AG10803 (cell line): ENCODE results near the gene MDFIC.

Experiments used
- DNase-seq: peaks from one replicate; pipeline ENCODE4 v3.0.0; 2010; ENCODE audit warnings: low read depth
- H3K4me3 ChIP-seq: 2 replicates; pipeline ENCODE4 v1.5.1; 2011; ENCODE audit warnings: mild to moderate bottlenecking, low read length, control low read depth
- TF ChIP-seq, protein P1 (sequence below): conservative IDR thresholded peaks from 2 replicates; pipeline ENCODE4 v1.5.1; 2011; ENCODE audit warnings: mild to moderate bottlenecking, low read length, control low read depth, inconsistent platforms

Gene MDFIC

GRCh38 chr7:115040057-115040456 is 118.2 kb downstream of the MDFIC start:
- DNase-seq, result no peak
- TF ChIP-seq, protein P1, sequence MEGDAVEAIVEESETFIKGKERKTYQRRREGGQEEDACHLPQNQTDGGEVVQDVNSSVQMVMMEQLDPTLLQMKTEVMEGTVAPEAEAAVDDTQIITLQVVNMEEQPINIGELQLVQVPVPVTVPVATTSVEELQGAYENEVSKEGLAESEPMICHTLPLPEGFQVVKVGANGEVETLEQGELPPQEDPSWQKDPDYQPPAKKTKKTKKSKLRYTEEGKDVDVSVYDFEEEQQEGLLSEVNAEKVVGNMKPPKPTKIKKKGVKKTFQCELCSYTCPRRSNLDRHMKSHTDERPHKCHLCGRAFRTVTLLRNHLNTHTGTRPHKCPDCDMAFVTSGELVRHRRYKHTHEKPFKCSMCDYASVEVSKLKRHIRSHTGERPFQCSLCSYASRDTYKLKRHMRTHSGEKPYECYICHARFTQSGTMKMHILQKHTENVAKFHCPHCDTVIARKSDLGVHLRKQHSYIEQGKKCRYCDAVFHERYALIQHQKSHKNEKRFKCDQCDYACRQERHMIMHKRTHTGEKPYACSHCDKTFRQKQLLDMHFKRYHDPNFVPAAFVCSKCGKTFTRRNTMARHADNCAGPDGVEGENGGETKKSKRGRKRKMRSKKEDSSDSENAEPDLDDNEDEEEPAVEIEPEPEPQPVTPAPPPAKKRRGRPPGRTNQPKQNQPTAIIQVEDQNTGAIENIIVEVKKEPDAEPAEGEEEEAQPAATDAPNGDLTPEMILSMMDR, result no peak
- H3K4me3 ChIP-seq, result no peak overlapping the region

- TF ChIP-seq, protein P1, result no peak
- no peak for DNase-seq
- no peak overlapping the region for H3K4me3 ChIP-seq
These were observed 118.6 kb downstream of the MDFIC start for GRCh38 chr7:115040495-115040894.

- TF ChIP-seq, protein P1, result no peak
These were observed 120.7 kb downstream of the MDFIC start for GRCh38 chr7:115042596-115042995.

DNA sequence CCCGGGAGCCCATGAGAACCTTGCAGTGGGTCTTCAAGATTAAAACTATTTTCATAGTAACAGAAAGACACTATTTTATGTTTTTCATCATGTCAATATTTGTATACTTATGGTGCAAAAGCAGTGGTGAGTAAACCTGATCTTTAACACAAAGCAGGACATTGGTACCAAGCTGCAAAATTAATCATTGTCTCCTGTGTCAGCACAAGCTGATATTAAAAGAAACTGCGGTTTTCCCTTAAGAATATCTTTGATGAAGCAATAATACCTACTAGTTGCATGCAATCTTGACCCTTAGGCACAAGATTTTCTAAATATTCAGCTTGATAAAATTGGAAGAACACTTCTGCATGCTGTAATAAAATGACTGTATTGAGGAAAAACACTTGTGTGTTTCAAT is 121.7 kb downstream of the MDFIC start:
- TF ChIP-seq, protein P1, result no peak
- DNase-seq, result no peak
- no peak overlapping the region for H3K4me3 ChIP-seq

More at GRCh38 chr7:115042596-115042995, 120.7 kb downstream of the MDFIC start:
- DNase-seq, result no peak
- no peak overlapping the region for H3K4me3 ChIP-seq

- H3K4me3 ChIP-seq, result no peak overlapping the region
- DNase-seq, result no peak
- TF ChIP-seq, protein P1, result no peak
These were observed 122.3 kb downstream of the MDFIC start for GRCh38 chr7:115044224-115044623.

DNA sequence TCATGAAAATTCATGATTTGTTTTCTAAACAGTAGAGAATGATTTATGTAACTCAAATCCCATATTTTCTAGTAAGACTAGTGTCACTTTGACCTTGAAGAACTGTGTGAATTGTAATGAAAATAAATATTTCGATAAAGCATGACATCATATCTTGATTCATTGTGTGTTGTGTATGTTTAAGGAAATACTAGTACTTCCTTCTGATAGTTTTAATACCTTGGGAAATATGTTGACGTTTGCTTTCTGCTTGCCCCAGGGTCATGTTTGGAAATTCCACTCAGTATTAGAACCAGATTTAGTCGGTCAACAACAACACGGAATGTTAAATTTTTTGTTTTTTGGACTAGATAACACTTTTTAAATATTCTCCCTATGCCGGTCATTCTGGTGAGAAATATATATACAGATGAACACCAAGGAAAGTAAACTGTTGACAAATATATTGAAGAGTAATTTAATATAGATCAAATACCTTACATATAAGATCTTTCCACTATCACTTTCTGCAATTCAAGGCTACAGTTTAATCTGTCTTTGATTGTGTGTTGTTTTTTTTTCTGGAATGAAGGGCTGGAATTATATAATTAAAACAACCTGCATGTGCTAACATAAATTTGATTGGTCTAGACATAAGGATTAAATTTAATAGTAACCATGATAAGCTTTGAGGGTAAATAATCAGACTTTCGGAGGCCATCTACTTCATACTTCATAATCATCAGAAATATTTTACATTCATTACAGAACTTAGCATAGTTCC is 126.2 kb downstream of the MDFIC start:
- DNase-seq, result peak; percentile 74
- no peak overlapping the region for H3K4me3 ChIP-seq
- TF ChIP-seq, protein P1, result no peak

DNA sequence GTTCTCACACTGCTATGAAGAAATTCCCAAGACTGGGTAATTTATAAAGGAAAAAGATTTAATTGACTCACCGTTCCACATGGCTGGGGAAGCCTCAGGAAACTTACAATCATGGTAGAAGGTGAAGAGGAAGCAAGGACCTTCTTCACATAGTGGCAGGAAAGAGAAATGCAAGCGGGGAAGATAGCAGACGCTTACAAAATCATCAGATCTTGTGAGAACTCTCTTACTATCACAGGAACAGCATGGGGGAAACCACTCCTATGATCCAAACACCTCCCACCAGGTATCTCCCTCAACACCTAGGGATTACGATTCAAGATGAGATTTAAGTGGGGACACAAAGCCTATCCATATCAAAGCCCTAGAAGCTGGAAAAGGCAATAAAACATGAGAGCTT is 130.8 kb downstream of the MDFIC start:
- TF ChIP-seq, protein P1, result no peak
- H3K4me3 ChIP-seq, result no peak overlapping the region
- no peak for DNase-seq
